ENCODE results near the gene SGK1. TPM values are rescaled to one million over a fixed set of nuclear protein-coding genes. Genes with fewer than 3 reads are reported as not detected.
A peak's percentile ranks its signal among the peaks of the same experiment; 100 is the strongest.

SGK1 gene
- total and polyA plus RNA-seq, 2 experiments from 2014 or later: 145 to 161 TPM

DNA sequence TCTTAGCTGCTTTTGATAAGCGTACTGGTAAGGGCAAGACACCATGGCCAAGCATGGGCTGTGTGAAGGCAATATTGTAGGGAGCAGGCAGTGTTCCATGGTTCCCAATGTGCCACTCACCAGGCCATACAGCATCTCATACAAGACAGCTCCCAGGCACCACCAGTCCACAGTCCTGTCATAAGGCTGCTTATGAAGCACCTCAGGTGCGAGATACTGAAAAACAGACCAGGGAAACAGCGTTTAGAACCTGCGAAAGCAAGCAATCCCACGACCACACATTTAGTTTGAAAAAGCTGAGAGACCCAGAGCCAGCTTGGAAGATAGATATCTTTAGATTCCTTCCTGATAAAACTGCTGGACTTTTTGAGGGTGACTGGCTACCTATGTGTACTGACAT lies 146.4 kb downstream of the SGK1 start:
- H3K36me3 ChIP-seq (replicated peaks; ENCODE audit: insufficient read depth, low read depth): peaks cover 5% of the 10 kb centered on the region
- peaks cover 26% of the 10 kb centered on the region for H4K20me1 ChIP-seq (ENCODE audit: insufficient read depth, poor library complexity, severe bottlenecking)
- H3K4me1 ChIP-seq (ENCODE audit: insufficient read depth): peaks cover 14% of the 10 kb centered on the region
- H3K27ac ChIP-seq: peak overlapping the region; percentile 28
- TF ChIP-seq, protein P1, sequence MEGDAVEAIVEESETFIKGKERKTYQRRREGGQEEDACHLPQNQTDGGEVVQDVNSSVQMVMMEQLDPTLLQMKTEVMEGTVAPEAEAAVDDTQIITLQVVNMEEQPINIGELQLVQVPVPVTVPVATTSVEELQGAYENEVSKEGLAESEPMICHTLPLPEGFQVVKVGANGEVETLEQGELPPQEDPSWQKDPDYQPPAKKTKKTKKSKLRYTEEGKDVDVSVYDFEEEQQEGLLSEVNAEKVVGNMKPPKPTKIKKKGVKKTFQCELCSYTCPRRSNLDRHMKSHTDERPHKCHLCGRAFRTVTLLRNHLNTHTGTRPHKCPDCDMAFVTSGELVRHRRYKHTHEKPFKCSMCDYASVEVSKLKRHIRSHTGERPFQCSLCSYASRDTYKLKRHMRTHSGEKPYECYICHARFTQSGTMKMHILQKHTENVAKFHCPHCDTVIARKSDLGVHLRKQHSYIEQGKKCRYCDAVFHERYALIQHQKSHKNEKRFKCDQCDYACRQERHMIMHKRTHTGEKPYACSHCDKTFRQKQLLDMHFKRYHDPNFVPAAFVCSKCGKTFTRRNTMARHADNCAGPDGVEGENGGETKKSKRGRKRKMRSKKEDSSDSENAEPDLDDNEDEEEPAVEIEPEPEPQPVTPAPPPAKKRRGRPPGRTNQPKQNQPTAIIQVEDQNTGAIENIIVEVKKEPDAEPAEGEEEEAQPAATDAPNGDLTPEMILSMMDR (IDR thresholded peaks at IDR 0.05; ENCODE audit: poor library complexity): no peak
- TF ChIP-seq EZH2phosphoT487 (IDR thresholded peaks at IDR 0.05; ENCODE audit: low read depth, severe bottlenecking, unreplicated experiment) (no peak), EZH2 (IDR thresholded peaks at IDR 0.05; ENCODE audit: borderline replicate concordance) (no peak)
- no peak for DNase-seq (ENCODE audit: low spot score)
- 80% methylated on average over 5 of the region's 5 CpGs for WGBS (ENCODE audit: low lambda C conversion rate, missing lambda C conversion rate)
- no peak overlapping the region for H2AFZ ChIP-seq
- no peaks in the 10 kb centered on the region for H3K27me3 ChIP-seq
- H3K9me3 ChIP-seq (ENCODE audit: low read depth): no peaks in the 10 kb centered on the region
- H3K4me3 ChIP-seq: no peak overlapping the region
- H3K9me2 ChIP-seq (replicated peaks; ENCODE audit: insufficient read depth): no peaks in the 10 kb centered on the region
- H3K79me2 ChIP-seq: peaks cover 32% of the 10 kb centered on the region
- H3K4me2 ChIP-seq: peak overlapping the region; percentile 94

DNA sequence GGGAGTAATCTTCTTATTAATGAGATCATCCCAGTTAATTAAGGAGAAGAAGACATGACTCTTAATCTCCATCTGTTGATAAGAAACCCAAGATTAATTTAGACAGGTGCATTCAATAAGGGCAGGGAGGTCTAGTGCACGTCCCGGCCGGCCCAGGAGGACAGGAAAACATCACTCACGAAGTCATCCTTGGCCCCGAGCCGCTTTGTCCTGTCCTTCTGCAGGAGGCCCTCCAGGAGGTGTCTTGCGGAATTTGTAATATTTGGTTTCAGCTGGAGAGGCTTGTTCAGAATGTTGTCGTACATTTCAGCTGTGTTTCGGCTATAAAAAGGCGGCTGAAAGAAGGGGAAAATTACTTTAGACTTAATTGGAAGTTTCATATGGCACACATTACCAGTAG lies 147.1 kb downstream of the SGK1 start:
- TF ChIP-seq EZH2phosphoT487 (IDR thresholded peaks at IDR 0.05; ENCODE audit: low read depth, severe bottlenecking, unreplicated experiment) (no peak), EZH2 (IDR thresholded peaks at IDR 0.05; ENCODE audit: borderline replicate concordance) (no peak)
- TF ChIP-seq, protein P1 (IDR thresholded peaks at IDR 0.05; ENCODE audit: poor library complexity): no peak
- peaks cover 32% of the 10 kb centered on the region for H3K79me2 ChIP-seq
- 58% methylated on average over 10 of the region's 10 CpGs for WGBS (ENCODE audit: low lambda C conversion rate, missing lambda C conversion rate)
- no peak overlapping the region for H2AFZ ChIP-seq
- no peaks in the 10 kb centered on the region for H3K9me3 ChIP-seq (ENCODE audit: low read depth)
- no peaks in the 10 kb centered on the region for H3K27me3 ChIP-seq
- H3K4me3 ChIP-seq: no peak overlapping the region
- no peaks in the 10 kb centered on the region for H3K9me2 ChIP-seq (replicated peaks; ENCODE audit: insufficient read depth)
- DNase-seq (ENCODE audit: low spot score): no peak
- peaks cover 5% of the 10 kb centered on the region for H3K36me3 ChIP-seq (replicated peaks; ENCODE audit: insufficient read depth, low read depth)
- peaks cover 26% of the 10 kb centered on the region for H4K20me1 ChIP-seq (ENCODE audit: insufficient read depth, poor library complexity, severe bottlenecking)
- peak overlapping the region; percentile 28 for H3K27ac ChIP-seq
- H3K4me2 ChIP-seq: peak overlapping the region; percentile 94
- H3K4me1 ChIP-seq (ENCODE audit: insufficient read depth): peaks cover 7% of the 10 kb centered on the region

DNA sequence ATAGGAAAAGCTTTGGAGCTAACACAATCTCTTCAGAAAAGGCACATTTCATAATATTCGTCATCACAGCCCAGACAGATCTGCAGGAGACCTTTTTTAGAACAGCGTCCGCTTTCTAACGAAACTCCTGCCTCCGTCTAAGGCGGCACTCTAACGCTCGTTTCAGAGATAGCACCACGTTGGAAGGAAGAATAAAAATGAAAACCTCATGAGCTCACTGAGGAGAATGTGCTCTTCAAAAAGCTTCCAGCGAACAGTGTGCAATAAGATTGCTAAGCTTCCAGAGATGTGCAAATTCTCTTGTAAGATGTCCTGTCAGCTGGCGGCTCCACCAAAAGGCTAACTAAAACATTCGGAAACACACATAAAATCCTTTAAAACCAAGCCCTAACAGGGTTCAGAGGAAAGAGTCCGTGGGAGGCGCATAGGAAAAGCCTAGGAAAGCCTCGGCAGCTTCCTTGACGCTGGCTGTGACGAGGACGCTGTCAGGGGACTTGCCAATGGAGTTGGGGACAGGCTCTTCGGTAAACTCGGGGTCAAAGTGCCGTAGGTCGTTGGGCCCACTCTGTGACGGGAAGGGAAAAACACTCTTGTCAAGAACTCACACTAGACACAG lies 147.9 kb downstream of the SGK1 start:
- H3K4me3 ChIP-seq: peak overlapping the region; percentile 5
- peaks cover 26% of the 10 kb centered on the region for H4K20me1 ChIP-seq (ENCODE audit: insufficient read depth, poor library complexity, severe bottlenecking)
- peak overlapping the region; percentile 94 for H3K4me2 ChIP-seq
- peak overlapping the region; percentile 30 for H3K27ac ChIP-seq
- WGBS (ENCODE audit: low lambda C conversion rate, missing lambda C conversion rate): 76% methylated on average over 23 of the region's 23 CpGs
- H3K79me2 ChIP-seq: peaks cover 32% of the 10 kb centered on the region
- no peaks in the 10 kb centered on the region for H3K27me3 ChIP-seq
- no peaks in the 10 kb centered on the region for H3K9me2 ChIP-seq (replicated peaks; ENCODE audit: insufficient read depth)
- peaks cover 7% of the 10 kb centered on the region for H3K4me1 ChIP-seq (ENCODE audit: insufficient read depth)
- DNase-seq (ENCODE audit: low spot score): no peak
- no peak overlapping the region for H2AFZ ChIP-seq
- H3K36me3 ChIP-seq (replicated peaks; ENCODE audit: insufficient read depth, low read depth): peaks cover 5% of the 10 kb centered on the region
- no peaks in the 10 kb centered on the region for H3K9me3 ChIP-seq (ENCODE audit: low read depth)
- TF ChIP-seq EZH2phosphoT487 (IDR thresholded peaks at IDR 0.05; ENCODE audit: low read depth, severe bottlenecking, unreplicated experiment) (no peak), EZH2 (IDR thresholded peaks at IDR 0.05; ENCODE audit: borderline replicate concordance) (no peak)
- TF ChIP-seq, protein P1 (IDR thresholded peaks at IDR 0.05; ENCODE audit: poor library complexity): no peak

Measured in hepatocyte (in vitro differentiated cells).